Measurements from ENCODE around the gene WDR89.
"Not testable (repeated sequence)": the region's sequence is repeated elsewhere in the genome, so short reads cannot be mapped to it uniquely, and the experiment has no call there.

The WDR89 gene

DNA sequence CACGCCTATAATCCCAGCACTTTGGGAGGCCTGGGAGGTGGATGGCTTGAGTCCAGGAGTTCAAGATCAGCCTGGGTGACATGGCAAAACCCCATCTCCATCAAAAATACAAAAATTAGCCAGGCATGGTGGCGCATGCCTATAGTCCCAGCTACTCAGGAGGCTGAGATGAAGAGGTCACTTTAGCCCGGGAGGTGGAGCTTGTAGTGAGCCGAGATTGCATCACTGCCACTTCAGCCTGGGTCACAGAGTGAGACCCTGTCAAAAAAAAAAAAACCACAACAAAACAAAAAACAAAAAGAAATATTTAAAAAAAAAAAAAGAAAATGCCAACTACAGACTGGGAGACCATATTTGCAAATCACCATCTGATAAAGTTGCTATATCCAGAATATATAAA is 17.5 kb downstream of the WDR89 start:
- Histone ChIP-seq H3K36me3 (ENCODE audit: insufficient read depth, low read length) (peaks cover 3% of the 10 kb centered on the region), H3K27me3 (ENCODE audit: control insufficient read depth in 1 of 2, insufficient read depth in 2 of 2, low read length in 2 of 2) (no peaks in the 10 kb centered on the region), H3K9ac (ENCODE audit: low read length) (no peak overlapping the region), H3K27ac (ENCODE audit: low read depth, low read length) (no peak overlapping the region), H3K9me3 (ENCODE audit: low read length) (no peaks in the 10 kb centered on the region), H3K4me3 (ENCODE audit: low read depth in 1 of 2, low read length in 2 of 2) (no peak overlapping the region), H3K4me1 (ENCODE audit: insufficient read depth, low read length) (no peaks in the 10 kb centered on the region)

- H3K27me3 ChIP-seq (ENCODE audit: control insufficient read depth in 1 of 2, insufficient read depth in 2 of 2, low read length in 2 of 2); H3K9me3 ChIP-seq (ENCODE audit: low read length); H3K27ac ChIP-seq (ENCODE audit: low read depth, low read length); H3K36me3 ChIP-seq (ENCODE audit: insufficient read depth, low read length); H3K4me3 ChIP-seq (ENCODE audit: low read depth in 1 of 2, low read length in 2 of 2); H3K9ac ChIP-seq (ENCODE audit: low read length); H3K4me1 ChIP-seq (ENCODE audit: insufficient read depth, low read length): not testable (repeated sequence)
Observed at GRCh38 chr14:63621975-63622374, 19.7 kb downstream of the WDR89 start.

- Histone ChIP-seq H3K4me1 (ENCODE audit: insufficient read depth, low read length) (no peaks in the 10 kb centered on the region), H3K27me3 (ENCODE audit: control insufficient read depth in 1 of 2, insufficient read depth in 2 of 2, low read length in 2 of 2) (no peaks in the 10 kb centered on the region), H3K9ac (ENCODE audit: low read length) (no peak overlapping the region), H3K36me3 (ENCODE audit: insufficient read depth, low read length) (no peaks in the 10 kb centered on the region), H3K4me3 (ENCODE audit: low read depth in 1 of 2, low read length in 2 of 2) (no peak overlapping the region), H3K27ac (ENCODE audit: low read depth, low read length) (no peak overlapping the region), H3K9me3 (ENCODE audit: low read length) (no peaks in the 10 kb centered on the region)
Observed at GRCh38 chr14:63616015-63616414, 25.7 kb downstream of the WDR89 start.

- Histone ChIP-seq H3K9me3 (ENCODE audit: low read length) (no peaks in the 10 kb centered on the region), H3K4me1 (ENCODE audit: insufficient read depth, low read length) (no peaks in the 10 kb centered on the region), H3K27ac (ENCODE audit: low read depth, low read length) (no peak overlapping the region), H3K9ac (ENCODE audit: low read length) (no peak overlapping the region), H3K36me3 (ENCODE audit: insufficient read depth, low read length) (no peaks in the 10 kb centered on the region), H3K27me3 (ENCODE audit: control insufficient read depth in 1 of 2, insufficient read depth in 2 of 2, low read length in 2 of 2) (no peaks in the 10 kb centered on the region), H3K4me3 (ENCODE audit: low read depth in 1 of 2, low read length in 2 of 2) (no peak overlapping the region)
Observed at GRCh38 chr14:63614679-63615363, 26.9 kb downstream of the WDR89 start.

DNA sequence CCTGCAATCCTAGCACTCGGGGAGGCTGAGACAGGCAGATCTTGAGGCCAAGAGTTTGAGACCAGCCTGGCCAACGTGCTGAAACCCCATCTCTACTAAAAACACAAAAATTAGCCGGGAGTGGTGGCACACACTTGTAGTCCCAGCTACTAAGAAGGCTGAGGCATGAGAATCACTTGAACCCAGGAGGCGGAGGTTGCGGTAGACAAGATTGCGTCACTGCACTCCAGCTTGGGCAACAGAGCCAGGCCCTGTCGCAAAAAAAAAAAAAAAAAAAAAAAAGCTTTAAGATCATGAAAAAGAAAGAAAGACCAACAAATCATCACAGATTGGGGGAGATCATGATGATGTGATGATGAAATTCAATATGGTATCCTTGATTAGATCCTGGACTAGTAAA is 30.6 kb downstream of the WDR89 start:
- Histone ChIP-seq H3K27me3 (ENCODE audit: control insufficient read depth in 1 of 2, insufficient read depth in 2 of 2, low read length in 2 of 2) (no peaks in the 10 kb centered on the region), H3K4me1 (ENCODE audit: insufficient read depth, low read length) (no peaks in the 10 kb centered on the region), H3K9me3 (ENCODE audit: low read length) (no peaks in the 10 kb centered on the region), H3K27ac (ENCODE audit: low read depth, low read length) (no peak overlapping the region), H3K36me3 (ENCODE audit: insufficient read depth, low read length) (no peaks in the 10 kb centered on the region), H3K4me3 (ENCODE audit: low read depth in 1 of 2, low read length in 2 of 2) (no peak overlapping the region), H3K9ac (ENCODE audit: low read length) (no peak overlapping the region)

- H3K27me3 ChIP-seq (ENCODE audit: control insufficient read depth in 1 of 2, insufficient read depth in 2 of 2, low read length in 2 of 2): no peaks in the 10 kb centered on the region
- H3K9ac ChIP-seq (ENCODE audit: low read length): no peak overlapping the region
- no peaks in the 10 kb centered on the region for H3K9me3 ChIP-seq (ENCODE audit: low read length)
- H3K36me3 ChIP-seq (ENCODE audit: insufficient read depth, low read length): no peaks in the 10 kb centered on the region
- no peaks in the 10 kb centered on the region for H3K4me1 ChIP-seq (ENCODE audit: insufficient read depth, low read length)
- H3K4me3 ChIP-seq (ENCODE audit: low read depth in 1 of 2, low read length in 2 of 2): no peak overlapping the region
- H3K27ac ChIP-seq (ENCODE audit: low read depth, low read length): no peak overlapping the region
Observed at GRCh38 chr14:63605041-63605532, 36.6 kb downstream of the WDR89 start.

DNA sequence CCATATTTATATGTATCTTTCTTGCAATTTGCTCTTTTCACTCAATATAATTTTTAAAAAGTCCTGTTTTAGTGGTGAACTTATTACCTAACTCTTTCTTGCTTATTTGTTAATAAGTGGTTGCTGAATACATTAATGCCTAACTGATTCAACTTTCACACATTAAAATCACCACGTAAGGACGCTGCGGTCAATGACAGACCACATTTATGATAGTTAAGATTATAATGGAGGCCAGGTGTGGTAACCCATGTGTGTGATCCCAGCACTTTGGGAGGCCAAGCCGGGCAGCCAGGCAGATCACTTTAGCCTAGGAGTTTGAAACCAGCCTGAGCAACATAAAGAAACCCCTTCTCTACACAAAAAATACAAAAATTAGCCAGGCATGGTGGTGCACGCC is 37.0 kb downstream of the WDR89 start:
- Histone ChIP-seq H3K4me1 (ENCODE audit: insufficient read depth, low read length) (no peaks in the 10 kb centered on the region), H3K9me3 (ENCODE audit: low read length) (no peaks in the 10 kb centered on the region), H3K36me3 (ENCODE audit: insufficient read depth, low read length) (peaks cover under 1% of the 10 kb centered on the region), H3K4me3 (ENCODE audit: low read depth in 1 of 2, low read length in 2 of 2) (no peak overlapping the region), H3K9ac (ENCODE audit: low read length) (no peak overlapping the region), H3K27me3 (ENCODE audit: control insufficient read depth in 1 of 2, insufficient read depth in 2 of 2, low read length in 2 of 2) (no peaks in the 10 kb centered on the region), H3K27ac (ENCODE audit: low read depth, low read length) (no peak overlapping the region)

DNA sequence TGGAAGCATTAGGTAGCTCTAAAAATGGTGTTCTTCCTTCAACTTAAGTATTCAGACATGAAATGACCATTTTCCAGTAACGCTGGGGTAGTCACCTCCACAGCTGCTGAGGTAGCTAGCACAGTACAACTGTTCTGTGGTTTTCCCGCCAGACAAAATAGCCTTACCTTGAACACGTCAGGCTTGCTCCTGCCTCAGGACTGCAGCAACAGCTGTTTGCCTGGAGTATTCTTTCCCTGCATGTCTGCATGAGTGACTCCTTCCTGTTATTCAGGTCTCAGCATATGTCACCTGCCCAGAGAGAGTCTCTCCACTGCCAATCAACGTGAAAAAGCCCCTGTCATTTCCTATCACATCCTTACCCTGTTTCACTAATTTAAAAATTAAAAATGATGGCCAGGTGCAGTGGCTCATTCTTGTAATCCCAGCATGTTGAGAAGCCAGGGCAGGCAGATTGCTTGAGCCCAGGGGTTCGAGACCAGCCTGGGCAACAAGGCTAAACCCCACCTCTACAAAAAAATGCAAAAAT is 37.9 kb downstream of the WDR89 start:
- Histone ChIP-seq H3K36me3 (ENCODE audit: insufficient read depth, low read length) (peaks cover 7% of the 10 kb centered on the region), H3K9ac (ENCODE audit: low read length) (no peak overlapping the region), H3K9me3 (ENCODE audit: low read length) (no peaks in the 10 kb centered on the region), H3K4me3 (ENCODE audit: low read depth in 1 of 2, low read length in 2 of 2) (no peak overlapping the region), H3K27me3 (ENCODE audit: control insufficient read depth in 1 of 2, insufficient read depth in 2 of 2, low read length in 2 of 2) (no peaks in the 10 kb centered on the region), H3K27ac (ENCODE audit: low read depth, low read length) (no peak overlapping the region), H3K4me1 (ENCODE audit: insufficient read depth, low read length) (no peaks in the 10 kb centered on the region)

GRCh38 chr14:63598807-63599206 is 42.9 kb downstream of the WDR89 start:
- H3K27ac ChIP-seq (ENCODE audit: low read depth, low read length): no peak overlapping the region
- H3K4me1 ChIP-seq (ENCODE audit: insufficient read depth, low read length): no peaks in the 10 kb centered on the region
- peaks cover 7% of the 10 kb centered on the region for H3K36me3 ChIP-seq (ENCODE audit: insufficient read depth, low read length)
- H3K9me3 ChIP-seq (ENCODE audit: low read length): peaks cover 4% of the 10 kb centered on the region
- H3K9ac ChIP-seq (ENCODE audit: low read length): no peak overlapping the region
- no peaks in the 10 kb centered on the region for H3K27me3 ChIP-seq (ENCODE audit: control insufficient read depth in 1 of 2, insufficient read depth in 2 of 2, low read length in 2 of 2)
- no peak overlapping the region for H3K4me3 ChIP-seq (ENCODE audit: low read depth in 1 of 2, low read length in 2 of 2)

DNA sequence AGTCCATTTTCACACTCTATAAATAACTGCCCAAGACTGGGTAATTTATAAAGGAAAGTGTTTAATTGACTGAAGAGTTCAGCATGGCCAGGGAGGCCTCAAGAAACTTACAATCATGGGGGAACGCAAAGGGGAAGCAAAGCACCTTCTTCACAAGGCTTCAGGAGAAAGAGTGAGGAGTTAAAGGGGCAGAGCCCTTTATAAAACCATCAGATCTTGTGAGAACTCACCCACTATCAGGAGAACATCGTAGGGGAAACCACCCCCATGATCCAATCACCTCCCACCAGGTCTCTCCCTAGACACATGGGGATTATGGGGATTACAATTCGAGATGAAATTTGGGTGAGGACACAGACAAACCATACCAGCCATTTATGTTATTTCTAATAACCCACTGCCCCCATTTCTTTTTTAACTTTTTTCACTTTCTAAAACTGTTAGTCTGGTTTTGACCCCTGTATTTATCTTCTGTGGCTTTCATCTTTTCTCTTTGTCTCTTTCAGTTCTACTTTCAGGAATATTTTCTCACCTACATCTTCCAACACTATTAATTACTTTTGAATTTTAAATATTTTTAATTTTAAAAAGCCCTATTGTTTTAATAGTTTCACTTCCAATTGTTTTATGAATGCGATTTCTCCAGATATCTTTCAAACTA is 44.5 kb downstream of the WDR89 start:
- Histone ChIP-seq H3K4me3 (ENCODE audit: low read depth in 1 of 2, low read length in 2 of 2) (no peak overlapping the region), H3K9ac (ENCODE audit: low read length) (no peak overlapping the region), H3K36me3 (ENCODE audit: insufficient read depth, low read length) (peaks cover 7% of the 10 kb centered on the region), H3K27me3 (ENCODE audit: control insufficient read depth in 1 of 2, insufficient read depth in 2 of 2, low read length in 2 of 2) (no peaks in the 10 kb centered on the region), H3K9me3 (ENCODE audit: low read length) (peaks cover 7% of the 10 kb centered on the region), H3K4me1 (ENCODE audit: insufficient read depth, low read length) (no peaks in the 10 kb centered on the region), H3K27ac (ENCODE audit: low read depth, low read length) (no peak overlapping the region)

GRCh38 chr14:63594455-63595372 is 47.0 kb downstream of the WDR89 start:
- Histone ChIP-seq H3K36me3 (ENCODE audit: insufficient read depth, low read length) (peaks cover 7% of the 10 kb centered on the region), H3K27ac (ENCODE audit: low read depth, low read length) (no peak overlapping the region), H3K9ac (ENCODE audit: low read length) (no peak overlapping the region), H3K27me3 (ENCODE audit: control insufficient read depth in 1 of 2, insufficient read depth in 2 of 2, low read length in 2 of 2) (no peaks in the 10 kb centered on the region), H3K4me3 (ENCODE audit: low read depth in 1 of 2, low read length in 2 of 2) (no peak overlapping the region), H3K9me3 (ENCODE audit: low read length) (peaks cover 7% of the 10 kb centered on the region), H3K4me1 (ENCODE audit: insufficient read depth, low read length) (no peaks in the 10 kb centered on the region)
